ENCODE results near the gene CNTNAP5.

Gene CNTNAP5

DNA sequence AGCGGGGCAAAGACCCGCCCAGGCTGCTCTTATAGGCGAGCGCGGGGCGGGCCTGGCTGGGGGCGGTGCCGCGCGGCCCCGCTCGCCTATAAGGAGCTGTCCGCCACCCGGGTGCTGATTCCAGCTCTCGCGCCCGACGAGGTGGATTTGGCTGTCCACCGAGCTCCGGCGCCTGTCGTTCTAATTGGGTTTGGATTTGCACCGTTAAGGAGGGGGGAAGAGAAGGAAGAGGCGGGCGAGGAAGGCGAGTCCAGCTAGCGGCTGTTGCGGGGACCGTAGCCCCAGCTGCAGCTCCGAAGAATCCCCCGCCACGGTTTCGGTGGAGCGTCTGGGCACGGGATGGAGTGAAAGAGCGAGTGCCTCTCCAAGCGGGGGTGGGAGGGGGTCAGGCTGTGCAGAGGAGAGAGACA lies at the start of gene CNTNAP5:
TSS of gene CNTNAP5 (plus strand) at position 117 of the 410 bp plus-strand sequence. CDS start 364 bp downstream, outside the sequence.
- no peak for DNase-seq (ENCODE audit: low read depth)

- DNase-seq (ENCODE audit: low read depth): no peak
Measured at GRCh38 chr2:123976054-123976648, 48.9 kb upstream of the CNTNAP5 start.

DNA sequence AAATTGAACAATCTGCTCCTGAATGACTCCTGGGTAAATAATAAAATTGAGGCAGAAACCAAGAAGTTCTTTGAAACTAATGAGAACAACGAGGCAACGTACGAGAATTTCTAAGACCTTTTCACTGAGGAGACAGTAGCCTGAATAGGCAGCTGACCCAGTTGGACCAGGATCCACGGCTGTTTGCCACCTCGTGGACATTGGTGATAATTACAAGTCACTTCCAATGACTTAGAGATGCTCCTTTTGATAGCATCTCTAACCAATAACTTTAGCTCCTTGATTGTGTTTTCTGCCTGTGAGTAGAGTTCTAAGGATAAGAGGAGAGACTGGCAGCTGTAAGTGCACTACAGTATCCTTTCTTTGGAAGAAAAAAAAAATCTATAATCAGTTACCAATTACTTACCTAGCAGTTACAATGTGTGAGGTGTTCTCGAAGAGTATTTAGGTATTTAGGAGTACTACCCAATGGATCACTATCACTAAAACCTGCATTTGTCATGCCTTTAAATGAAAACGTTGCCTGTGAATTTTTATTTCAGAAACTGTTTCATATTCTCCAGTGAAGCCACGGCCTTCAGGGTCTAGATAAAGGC lies 31.3 kb upstream of the CNTNAP5 start:
- peak; percentile 2 for DNase-seq (ENCODE audit: low read depth)

- no peak for DNase-seq (ENCODE audit: low read depth)
Measured at GRCh38 chr2:123999681-124000080, 25.4 kb upstream of the CNTNAP5 start.

DNA sequence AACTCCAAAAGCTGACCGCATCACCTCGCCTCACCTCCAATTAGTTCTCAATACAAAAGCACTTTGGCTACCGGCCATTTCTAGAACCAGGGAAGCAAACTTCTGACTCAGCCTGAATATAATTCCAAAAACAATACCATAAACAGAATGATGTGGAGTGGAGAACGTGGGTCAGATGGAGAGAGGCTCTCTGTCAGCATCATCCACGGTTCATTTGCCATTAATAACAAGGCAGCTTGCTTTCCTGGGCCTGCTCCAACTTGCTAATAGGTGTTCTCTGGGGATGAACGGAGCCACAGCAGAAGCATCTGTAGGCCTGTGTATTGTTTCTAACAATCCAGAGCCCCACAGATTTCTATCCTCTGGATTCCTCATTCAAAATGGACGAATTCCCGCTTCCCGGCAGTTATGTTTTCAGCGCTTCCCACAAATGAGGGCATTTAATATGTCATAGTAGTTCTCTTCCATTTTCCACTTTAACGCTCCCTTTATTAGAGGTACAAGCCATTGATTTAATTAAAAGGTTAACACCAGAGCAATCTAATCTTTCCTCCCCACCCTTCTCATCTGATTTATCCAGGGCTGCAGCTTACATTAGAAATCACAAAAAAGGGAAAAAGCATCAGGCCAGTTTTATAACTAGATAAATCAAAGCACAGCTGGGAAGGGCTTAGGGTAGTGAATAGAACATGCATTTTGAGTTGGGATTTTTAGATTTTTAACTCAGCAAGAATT lies 23.2 kb upstream of the CNTNAP5 start:
- DNase-seq (ENCODE audit: low read depth): no peak

GRCh38 chr2:124018890-124019289 lies 6.2 kb upstream of the CNTNAP5 start:
- DNase-seq (ENCODE audit: low read depth): no peak

DNA sequence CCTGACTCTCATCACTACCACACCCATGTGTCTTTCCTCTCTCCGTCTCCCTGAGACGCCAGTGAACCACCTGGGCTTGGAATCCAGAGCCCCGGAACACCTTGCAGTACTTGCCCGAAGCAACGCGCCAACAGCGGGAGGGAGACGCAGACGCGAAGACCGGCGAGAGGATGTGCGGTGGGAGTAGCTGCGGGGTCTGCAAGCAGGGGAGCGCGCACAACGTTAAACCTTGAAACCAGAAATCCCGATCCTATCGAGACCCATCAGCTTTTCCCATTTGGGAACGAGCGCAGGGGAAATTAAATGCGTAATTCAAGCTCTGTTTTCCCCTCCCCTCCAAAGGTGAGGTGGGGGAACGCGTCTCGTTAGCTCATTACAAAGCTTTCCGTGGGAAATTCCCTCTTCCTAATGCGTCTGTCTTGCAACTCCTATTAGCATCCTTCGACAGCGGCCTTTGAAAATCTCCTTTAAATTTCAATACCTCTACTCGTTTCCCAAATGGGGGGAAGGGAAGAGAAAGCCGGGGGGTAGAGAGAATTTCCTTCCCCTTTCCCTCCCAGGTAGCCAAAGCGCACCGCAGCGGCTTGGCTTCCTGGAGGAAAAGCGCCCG lies 421 bp upstream of the CNTNAP5 start:
- DNase-seq (ENCODE audit: low read depth): no peak

DNA sequence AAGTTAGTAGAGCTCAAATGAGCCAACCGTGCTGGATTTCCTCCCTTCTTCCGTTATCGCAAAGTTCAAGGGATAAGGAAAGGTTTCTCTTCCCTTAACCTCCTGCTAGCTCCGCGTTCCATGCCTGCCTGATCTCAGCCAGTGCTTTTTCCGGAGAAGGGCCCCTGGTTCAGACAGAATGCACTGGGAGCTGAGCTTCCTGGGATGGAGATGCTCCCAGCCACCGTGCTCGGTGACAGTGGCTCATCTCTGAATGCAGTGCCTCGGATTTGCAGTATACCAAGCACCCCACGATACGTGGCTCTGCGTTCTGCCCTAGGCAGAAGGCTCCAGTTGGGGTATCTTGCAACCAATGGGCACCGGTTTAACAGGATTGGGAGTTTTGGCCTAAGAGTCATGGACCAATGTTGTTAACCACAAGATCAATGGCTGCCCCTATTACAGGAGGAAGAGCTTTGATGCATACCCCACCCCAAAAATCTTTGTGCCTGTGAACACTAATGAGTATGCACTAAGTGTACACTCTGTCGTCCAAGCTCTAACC lies 876 bp downstream of the CNTNAP5 start:
- DNase-seq (ENCODE audit: low read depth): no peak

- no peak for DNase-seq (ENCODE audit: low read depth)
Measured at GRCh38 chr2:124026503-124026902, 1.4 kb downstream of the CNTNAP5 start.

- DNase-seq (ENCODE audit: low read depth): peak; percentile 22
Measured at GRCh38 chr2:124027182-124027581, 2.1 kb downstream of the CNTNAP5 start.

DNA sequence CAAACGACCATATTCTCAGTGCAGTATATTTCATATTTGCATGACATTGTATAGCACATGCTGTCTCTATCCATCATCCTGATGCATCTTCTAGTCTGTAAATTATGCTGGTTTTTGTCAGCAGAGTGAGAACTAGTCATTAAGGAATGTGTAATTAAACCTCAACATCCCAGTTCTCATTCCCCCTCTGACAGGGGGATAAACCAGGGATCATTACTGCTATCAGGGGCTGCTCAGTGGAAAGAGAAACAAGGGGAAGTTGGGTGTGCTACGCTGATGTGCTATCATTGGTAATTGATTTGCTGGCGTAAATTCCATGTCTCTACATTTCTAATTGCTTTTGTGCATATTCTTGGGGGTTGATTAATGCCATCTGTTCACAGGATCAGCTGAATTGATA lies 7.7 kb downstream of the CNTNAP5 start:
- no peak for DNase-seq (ENCODE audit: low read depth)

DNA sequence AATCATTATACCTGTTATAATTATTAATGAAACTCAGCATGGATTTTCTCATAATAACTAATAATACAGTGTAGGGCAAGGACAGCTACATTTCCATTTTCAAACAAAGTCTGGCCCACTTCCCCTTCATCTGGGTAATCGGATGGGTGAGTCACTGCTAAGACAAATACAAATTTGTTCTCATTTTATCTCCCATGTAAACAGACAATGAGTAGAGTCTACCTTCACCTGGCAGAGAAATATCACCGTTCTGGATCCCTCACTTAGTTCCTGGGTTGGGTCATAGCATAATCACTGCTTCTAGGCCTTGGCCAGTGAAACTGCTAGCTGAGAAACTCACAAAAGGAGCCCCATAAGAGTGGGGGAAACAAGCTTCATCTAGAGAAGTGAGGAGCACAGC lies 9.2 kb downstream of the CNTNAP5 start:
- no peak for DNase-seq (ENCODE audit: low read depth)

GRCh38 chr2:124035001-124035400 lies 9.9 kb downstream of the CNTNAP5 start:
- DNase-seq (ENCODE audit: low read depth): no peak

DNA sequence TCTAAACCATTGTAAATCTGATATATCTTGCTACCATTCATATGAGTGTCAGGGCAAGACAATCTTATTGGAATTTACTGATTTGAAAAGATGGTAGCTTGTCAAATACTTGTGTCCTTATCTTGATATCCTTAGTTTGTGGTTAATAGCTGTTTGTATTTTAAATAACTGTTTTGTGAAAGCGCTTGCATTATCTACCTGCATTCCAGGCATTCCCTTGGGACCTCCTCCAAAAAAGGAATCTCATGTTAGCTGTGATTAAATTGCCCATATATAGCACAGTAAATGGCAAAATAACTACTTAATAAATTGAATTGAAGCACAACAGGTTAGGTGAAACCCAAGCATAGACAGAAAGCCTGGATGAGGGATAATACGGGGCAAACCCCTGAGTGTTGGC lies 13.9 kb downstream of the CNTNAP5 start:
- DNase-seq (ENCODE audit: low read depth): no peak

DNA sequence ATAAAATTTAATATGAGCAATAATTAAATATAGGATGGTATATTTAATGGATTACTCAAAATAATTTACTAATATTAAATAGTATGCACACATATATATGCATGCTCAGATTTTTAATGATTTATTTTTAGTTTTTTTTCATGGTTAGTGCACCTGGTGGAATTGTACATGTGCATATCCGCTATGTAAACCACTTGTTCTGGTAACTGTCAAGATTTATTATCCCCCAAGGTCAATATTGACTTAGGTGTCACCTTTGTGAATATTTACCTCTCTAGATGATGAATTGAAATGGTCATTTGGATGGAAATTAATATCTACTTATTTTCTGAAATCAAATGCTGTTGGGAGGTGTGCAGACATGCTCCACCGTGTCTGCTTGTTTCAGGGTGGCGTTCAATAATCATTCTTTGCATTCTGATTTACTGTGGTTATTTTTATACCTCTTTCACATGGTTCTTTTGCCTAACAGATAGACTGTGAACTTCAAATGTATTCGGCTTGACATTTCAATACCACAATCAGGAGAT lies 14.7 kb downstream of the CNTNAP5 start:
- no peak for DNase-seq (ENCODE audit: low read depth)

- no peak for DNase-seq (ENCODE audit: low read depth)
Measured at GRCh38 chr2:124045894-124046293, 20.8 kb downstream of the CNTNAP5 start.

- no peak for DNase-seq (ENCODE audit: low read depth)
Measured at GRCh38 chr2:124046332-124046731, 21.2 kb downstream of the CNTNAP5 start.

- no peak for DNase-seq (ENCODE audit: low read depth)
Measured at GRCh38 chr2:124048102-124048501, 23.0 kb downstream of the CNTNAP5 start.

DNA sequence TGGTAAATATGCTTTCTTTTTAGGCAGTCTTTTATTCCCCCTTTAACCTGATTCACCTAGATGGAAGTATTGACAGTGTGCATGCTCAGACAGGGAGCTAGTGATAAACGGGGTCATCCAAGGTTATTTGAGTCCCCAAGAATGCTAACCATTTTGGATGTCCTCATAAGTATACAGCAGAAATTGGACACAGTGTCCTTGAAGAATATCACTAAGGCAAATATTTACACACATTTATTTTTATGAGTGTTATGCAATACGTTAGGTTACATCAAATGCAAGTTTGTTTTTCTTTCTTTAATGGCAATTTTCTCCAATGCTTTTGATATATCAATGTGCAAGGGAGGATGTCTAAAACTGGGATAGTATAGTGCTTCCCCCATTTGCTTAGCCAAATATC lies 23.6 kb downstream of the CNTNAP5 start:
- DNase-seq (ENCODE audit: low read depth): no peak

DNA sequence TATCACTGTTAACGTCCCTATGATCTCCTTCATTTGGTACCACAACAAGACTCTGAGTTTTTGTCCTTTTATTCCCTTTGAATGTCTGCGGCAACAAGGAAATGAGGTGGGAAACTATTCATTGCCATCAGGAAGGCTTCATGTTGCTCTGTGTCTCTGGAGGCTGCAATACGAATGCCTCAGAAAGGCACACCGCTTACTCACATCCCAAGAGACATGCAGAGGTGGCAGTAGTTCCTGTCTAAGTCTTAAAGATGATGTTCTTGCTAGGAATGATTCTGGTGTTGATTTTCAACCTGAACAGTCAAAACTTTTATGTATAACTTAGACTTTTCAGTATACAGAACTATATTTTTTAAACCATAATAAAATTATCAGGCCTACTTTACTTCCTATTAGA lies 24.0 kb downstream of the CNTNAP5 start:
- no peak for DNase-seq (ENCODE audit: low read depth)

DNA sequence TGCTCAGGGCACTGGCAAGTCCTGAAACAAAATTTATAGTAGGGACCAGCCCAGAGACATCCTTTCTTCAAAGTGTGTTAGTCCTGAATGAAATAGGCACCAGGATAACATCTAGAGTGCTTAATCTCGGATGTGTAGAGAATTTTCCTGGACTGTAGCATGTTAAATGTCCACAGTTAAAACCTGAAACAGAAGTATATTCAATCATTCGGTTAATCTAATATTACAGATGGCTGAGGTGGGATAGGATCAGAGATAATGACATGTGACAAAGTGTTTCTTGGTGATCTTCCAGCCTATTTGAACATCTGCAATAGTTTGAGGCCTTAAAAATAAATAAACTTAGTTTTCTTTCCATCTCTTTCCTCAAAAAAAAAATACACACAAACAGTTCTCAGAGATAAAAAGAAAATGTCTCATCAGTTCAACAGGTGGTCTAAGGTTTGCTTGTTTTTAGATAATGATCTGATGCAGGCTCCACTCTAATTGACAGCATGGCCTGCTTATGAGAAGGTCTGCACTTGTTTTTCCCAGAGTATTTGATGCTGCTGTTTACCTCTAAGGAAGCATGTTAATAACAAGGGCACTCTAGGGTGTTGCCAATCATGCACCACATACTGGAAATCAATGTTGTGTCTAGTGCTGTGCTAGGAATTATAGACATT lies 25.9 kb downstream of the CNTNAP5 start:
- DNase-seq (ENCODE audit: low read depth): no peak

DNA sequence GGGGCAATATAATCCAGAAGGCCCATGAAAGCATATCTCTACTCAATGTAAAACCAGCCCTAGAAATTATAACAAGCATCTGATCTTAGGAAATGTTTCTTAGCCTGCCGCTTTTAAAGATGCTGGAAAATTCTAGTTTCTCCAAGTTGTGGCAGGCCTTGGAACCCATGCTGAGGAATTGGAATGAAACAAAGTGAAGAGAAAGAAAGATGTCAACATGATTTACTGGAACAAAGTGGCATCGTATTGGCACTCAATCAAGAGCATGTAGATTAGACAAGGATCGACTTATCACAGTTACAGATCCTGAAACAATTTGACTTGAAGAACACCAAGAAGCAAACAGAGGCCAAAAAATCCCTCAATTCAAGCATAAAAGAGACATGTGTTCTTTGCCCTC lies 28.7 kb downstream of the CNTNAP5 start:
- no peak for DNase-seq (ENCODE audit: low read depth)
